GM19324 (cell line): ENCODE measurements around the gene IFITM10.
A peak's percentile ranks its signal among the peaks of the same experiment; 100 is the strongest.

ENCODE experiments used
- ATAC-seq: cut with Tn5 transposase; IDR thresholded peaks from one replicate; pipeline ENCODE4 v1.9.1; 2021; ENCODE audit warnings: mild to moderate bottlenecking, moderate library complexity; ENCODE audit not compliant: unreplicated experiment, low FRiP score

The IFITM10 gene

DNA sequence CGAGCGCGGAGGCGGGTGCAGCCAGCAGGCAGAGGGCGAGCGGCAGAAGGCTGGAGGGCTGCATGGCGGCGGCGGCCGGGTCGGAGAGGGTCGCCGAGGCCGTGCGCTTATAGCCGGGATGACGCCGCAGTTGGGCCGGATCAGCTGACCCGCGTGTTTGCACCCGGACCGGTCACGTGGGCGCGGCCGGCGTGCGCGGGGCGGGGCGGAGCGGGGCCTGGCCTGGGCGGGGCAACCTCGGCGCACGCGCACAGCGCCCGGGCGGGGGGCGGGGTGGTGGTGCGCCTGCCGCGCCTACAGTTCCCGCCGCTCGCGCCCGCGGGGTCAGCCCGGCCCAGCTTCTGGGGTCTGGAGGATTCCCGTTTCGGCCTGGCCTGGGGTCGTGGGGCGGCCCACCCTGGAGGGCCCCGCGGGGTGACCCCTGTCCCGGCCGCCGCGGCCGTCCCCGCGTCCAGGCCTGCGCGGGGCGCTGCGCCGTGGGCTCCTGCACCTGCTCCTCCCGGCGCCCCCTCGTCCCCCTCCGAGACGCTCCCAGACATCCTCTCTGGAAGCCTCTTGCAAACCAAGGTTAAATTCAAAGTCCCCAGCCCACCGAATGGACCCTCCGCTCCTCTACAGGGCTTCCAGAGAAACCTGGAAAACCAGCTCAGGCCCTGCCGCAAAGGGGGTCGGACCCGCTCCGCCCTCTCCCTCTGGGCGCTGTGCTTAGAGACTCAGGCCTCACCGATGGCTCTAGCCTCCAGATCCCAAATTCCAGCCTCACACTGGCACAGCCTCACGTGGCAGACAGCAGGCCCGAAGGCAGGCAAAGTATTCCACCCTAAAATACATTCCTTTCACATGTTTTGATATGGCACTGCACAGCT lies 13.6 kb upstream of the IFITM10 start, which contains the start of gene CTSD:
Gene CTSD (minus strand): TSS at position 132 of the 866 bp plus-strand sequence. CDS start 68 bp downstream, at position 64.
- ATAC-seq: peak; percentile 76

GRCh38 chr11:1763336-1763795 lies 13.0 kb upstream of the IFITM10 start:
- ATAC-seq: peak; percentile 21

GRCh38 chr11:1762537-1763302 lies 12.3 kb upstream of the IFITM10 start:
- ATAC-seq: no peak

- no peak for ATAC-seq
Observed at GRCh38 chr11:1761857-1762536, 11.6 kb upstream of the IFITM10 start.

DNA sequence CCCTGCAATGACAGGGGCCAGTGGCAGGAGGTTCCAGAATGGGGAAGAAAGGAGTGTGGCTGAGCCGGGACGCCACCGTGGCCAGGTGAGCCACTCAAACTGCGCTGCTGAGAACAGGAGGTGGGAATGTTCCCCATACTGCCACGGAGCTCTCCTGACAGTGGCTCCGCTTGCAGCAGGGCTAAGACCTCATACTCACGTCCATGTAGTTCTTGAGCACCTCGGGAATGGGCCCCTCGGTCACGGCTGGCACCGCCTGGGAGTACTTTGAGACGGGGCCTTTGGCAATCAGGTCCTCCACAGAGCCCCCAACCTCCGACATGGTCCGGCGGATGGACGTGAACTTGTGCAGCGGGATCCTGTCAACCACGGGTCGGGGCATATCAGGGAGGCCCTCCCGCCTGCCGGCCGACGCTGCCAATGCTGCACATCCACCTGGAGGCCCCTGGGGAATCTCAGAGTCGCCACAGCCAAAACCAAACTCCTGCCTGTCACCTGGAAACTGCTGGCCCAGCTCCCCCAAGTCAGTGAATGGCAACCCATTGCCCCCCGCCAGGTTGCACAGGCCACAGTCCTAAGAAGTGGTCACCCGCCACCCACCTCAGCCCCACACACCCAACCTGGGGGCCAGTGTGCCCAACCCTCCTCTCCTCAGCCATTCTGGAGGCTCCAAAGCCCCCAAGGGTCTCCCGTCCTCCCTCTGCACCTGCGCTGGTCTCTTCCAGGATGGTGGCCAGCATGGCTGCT lies 10.9 kb upstream of the IFITM10 start:
- ATAC-seq: no peak

DNA sequence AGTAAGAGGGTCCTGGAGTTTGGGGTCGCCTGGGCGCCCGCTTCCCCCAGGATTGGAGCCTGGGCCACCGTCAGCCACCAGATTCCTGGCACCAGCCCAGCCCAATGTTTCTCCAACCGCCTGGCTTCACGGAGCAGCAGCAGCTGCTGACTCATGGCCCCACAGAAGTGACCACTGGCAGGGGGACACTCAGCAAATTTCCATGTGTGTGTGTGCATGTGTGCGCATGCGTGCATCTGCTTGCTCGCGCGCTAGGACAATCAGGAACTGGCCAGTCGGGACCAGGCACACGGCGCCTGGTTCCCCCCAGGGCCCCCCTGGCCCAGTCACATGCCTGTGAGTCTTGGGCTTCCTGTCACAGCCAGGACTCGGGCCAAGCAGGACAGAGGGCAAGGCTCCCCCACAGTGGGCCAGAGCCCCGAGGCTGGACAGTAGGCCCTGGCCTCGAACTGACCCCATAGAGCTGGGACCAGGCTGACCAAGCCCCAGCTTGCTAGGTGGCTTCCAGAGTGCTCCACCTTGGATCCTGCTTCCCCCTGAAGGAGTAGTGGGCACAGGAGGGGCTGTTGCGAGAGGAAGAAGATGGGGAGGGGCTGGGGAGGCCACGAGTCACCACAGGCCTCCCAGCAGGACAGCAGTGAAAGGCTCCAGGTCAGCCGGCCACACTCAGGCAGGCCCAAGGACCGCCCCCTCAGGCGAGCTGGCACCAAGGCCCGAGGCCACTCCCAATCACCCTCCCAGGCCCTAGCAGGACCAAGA lies 10.1 kb upstream of the IFITM10 start:
- no peak for ATAC-seq

DNA sequence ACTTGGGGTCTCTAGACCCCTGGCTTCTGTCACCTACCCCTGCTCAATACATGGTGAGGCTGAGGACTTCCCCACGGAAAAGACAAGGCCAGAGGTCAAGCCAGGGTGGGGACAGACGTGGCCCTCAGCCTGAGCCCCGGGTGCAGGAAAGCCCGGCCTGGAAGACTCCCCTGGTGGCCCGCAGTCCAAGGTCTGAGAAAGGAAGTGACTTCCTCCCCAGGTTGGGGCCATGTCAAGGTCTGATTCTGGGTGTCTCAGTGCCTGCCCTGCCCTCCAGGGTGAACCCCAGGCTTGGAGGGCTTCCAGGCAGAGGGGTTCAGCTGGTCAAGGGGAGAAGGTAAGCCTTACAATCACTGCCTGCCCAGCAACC lies 9.4 kb upstream of the IFITM10 start:
- ATAC-seq: no peak

DNA sequence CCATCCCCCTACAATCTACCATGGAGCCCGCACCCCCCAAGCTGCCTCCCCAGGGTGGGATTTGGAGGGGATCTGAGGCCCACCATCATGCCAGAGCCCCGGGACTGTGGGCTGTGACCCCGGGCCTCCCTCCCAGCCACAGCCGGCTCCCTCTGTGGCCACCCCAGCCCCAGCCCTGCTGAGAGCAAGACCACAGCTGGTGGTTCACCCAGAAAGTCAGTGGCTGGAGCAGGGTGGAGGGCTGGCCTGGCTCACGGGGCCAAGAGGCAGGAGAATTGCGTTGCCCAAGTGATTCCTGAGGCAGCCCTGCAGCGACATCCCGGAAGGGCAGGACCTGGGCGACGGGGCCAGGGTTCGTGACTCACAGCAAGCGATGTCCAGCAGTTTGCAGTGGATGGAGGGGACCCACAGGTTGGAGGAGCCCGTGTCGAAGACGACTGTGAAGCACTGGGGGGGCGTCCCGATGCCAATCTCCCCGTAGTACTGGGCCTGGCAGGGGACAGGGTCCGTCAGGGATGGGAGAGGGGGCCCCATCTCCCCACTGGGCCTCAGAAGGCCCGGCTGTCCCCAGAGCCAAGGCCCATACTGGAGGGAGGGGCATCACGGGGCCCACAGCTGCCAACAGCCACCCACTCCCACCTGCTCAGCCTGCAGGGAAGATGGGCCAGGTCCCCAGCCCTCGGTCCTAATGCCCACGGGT lies 8.9 kb upstream of the IFITM10 start:
- ATAC-seq: no peak

DNA sequence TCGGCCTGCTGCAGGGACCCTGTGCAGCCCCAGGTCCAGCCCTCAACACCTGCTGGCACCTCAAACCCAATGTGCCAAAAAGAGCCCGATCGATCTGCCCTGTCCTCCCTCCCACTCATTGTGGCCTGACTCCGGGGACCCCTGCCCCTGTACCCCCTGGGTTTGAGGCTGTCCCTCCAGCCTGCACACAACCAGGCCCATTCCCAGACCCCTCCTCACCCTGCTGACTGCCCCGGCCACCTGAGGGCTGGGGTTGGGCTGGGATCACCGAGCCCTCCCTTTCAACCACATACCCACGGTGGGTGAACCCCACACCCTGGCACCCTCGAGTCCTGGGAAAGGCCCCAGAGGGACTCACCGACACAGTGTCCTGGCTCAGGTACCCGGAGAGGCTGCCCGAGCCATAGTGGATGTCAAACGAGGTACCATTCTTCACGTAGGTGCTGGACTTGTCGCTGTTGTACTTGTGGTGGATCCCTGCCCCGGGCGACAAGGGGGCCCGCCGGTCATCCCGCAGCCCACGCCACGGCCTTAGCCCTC lies 8.3 kb upstream of the IFITM10 start:
- no peak for ATAC-seq

DNA sequence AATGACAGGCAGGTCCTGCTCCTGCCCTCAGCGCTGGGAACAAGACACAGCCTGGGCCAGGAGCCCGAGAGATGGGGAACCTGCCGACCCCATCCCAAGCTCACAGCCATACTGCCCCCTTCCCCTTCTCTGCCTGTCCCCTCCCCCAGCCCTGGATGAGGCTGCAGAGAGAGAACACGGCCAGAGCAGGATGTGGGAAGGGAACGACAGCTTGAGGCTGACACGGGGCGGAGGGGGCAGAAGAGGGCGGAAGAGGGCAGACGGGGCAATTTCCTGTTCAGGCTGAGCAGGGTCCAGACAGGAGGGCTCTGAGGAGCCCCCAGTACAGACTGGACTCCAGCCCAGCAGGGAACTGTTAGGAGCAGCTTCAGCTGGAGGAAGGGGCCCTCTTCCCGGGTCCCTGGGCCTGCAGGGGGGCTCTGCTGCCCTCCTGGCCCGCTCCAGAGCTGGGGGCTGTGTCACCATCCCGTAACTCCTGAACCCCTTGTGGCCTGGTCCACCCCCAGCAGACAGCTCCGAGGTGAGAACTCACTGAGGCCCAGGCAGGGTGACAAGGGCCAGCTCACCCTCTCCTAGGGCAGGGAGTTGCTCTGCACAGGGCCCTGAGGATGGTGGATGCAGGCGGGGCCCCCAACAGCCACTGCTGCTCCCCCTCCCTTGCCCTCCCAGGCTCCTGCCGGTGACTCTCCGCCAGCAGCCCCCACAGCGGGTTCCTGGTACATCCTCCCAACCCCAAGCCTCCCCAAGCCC lies 7.6 kb upstream of the IFITM10 start:
- no peak for ATAC-seq

GRCh38 chr11:1756791-1757771 lies 6.7 kb upstream of the IFITM10 start:
- no peak for ATAC-seq

- no peak for ATAC-seq
Observed at GRCh38 chr11:1755692-1756561, 5.5 kb upstream of the IFITM10 start.

DNA sequence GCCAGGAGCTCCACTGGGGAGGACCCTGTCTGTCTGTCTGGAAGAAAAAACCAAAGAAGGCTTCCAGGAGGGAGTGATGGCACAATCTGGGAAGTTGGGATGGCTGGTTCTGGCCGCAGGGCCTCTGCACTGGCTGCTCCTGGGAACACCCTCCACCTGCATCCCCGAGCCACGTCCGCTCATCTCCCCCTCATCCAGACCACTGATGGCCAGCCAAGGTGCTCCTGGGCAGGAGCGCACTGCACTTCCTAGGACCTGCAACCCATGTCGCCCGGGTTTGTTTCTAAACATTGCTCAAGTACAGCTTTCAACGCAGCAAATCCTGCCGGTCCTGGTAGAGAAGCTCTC lies 4.9 kb upstream of the IFITM10 start:
- ATAC-seq: no peak

DNA sequence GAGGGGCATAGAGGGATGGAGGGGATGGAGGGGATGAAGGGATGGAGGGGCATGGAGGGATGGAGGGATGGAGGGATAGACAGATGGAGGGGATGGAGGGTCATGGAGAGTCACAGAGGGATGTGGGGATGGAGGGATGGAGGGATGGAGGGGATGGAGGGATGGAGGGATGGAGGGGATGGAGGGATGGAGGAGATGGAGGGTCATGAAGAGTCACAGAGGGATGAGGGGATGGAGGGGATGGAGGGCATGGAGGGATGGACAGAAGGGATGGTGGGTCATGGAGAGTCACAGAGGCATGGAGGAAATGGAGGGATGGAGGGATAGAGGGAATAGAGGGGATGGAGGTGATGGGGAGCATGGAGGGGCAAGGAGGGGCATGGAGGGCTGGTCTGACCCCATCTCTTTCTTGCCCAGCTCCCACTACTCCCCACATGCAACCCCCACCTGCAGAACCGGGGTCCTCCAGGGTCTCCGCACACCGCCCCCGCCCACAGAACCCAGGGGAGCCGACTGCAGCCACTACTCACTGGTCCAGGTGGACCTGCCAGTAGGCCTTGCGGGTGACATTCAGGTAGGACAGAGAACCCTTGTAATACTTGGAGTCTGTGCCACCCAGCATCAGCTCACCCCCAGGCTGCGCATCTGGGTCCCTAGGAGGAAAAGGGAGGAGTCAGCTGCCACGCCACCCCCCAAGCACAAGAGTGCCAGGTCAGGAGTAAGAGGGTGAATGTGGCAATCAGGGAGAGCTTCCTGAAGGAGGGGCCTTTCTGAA lies 4.2 kb upstream of the IFITM10 start:
- ATAC-seq: no peak

- no peak for ATAC-seq
Observed at GRCh38 chr11:1753929-1754305, 3.5 kb upstream of the IFITM10 start.
